ENCODE measurements around the gene NPEPPS.

Gene NPEPPS

DNA sequence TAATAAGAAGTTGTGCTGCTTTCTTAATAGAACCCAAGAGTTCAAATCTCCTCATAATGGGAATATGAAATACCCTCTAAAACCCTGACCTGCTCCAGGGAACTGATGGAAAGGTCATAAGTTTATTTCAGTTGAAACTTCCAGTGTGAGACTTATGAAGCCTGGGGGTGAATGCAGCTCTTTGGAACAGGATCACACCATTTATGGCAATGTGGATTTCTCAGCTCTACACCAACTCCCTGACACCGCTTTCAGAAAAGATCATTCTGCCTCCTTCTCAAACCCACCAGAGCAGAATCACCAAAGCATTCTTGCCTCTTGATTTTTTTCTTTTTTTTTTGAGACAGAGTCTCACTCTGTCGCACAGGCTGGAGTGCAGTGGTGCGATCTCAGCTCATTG is 102.1 kb downstream of the NPEPPS start:
- DNase-seq: no peak

DNA sequence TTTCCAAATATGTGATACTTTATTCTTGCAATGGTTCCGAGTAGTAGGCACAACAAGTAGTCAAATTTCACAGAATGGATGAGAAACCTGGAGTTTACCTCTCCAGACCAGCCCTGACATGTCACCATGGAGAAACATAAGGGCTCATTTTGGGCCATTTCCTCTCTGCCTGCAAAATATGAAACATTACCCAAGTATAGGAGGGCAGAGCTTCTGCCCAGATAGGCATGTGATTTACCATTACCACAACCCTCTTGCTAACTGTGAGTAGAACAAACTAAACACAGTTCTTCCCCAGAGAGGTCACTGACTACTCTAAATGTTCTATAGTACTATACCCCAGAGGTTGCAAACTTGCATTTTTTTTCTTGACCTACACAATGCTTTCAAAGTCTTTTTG is 103.1 kb downstream of the NPEPPS start:
- DNase-seq: no peak

DNA sequence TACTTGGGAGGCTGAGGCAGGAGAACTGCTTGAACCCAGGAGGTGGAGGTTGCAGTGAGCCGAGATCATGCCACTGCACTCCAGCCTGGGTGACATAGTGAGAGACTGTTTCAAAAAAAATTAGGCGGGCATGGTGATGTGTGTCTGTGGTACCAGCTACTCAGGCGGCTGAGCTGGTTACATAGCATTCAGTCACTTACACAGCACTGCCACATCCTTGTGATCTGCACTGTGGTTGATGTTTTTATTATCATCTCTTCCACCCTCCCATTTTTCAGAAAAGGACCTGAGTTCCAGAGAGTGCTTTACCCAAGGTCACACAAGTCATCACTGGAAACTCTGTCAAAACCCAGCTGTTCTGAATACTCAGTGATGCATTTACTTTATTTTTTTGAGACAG is 104.0 kb downstream of the NPEPPS start:
- DNase-seq: peak in 1 of 2 donors; percentile 13

DNA sequence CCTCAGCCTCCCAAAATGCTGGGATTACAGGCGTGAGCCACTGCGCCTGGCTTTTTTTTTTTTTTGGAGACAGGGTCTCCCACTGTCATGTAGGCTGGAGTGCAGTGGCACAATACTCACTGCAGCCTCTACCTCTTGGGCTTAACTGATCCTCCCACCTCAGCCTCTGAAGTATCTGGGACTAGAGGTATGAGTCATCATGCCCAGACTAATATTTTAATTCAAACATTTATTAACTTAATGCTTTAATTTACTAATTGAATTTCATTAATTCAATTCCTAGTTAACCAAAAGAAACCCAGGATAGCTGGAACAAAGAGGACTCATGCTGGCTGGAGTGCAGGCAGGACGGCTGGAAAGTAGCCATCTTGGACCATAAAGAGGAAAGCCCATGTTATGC is 104.8 kb downstream of the NPEPPS start:
- no peak for DNase-seq

DNA sequence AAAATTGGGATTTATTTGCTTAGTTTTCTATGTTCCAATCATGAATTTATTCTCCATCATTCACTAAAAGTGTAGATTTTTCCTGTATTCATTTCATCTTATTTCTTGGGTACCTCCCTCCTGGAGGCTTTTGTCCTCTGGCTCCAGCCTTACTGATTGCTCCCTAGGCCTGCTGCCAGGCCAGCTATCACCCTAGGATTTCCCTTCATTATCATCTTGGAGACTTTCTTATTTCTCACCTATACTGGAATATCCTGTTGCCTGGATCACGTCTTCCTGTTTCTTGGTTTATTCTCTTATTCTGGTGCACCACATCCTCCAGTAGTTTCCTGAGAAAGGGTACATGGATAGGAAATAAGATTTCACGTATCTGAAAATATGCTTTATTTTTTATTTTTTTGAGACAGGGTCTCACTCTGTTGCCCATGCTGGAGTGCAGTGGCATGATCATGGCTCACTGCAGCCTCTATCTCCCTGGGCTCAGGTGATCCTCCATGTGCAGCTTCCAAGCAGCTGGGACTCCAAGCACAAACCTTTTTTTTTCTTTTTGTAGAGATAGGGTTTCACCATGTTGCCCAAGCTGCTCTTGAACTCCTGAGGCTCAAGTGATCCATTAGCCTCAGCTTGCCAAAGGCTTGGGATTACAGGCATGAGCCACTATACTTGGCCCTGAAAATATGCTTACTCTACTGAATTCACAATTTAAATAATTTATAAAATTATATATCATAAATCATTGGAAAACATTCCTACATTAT is 105.5 kb downstream of the NPEPPS start:
- no peak for DNase-seq

DNA sequence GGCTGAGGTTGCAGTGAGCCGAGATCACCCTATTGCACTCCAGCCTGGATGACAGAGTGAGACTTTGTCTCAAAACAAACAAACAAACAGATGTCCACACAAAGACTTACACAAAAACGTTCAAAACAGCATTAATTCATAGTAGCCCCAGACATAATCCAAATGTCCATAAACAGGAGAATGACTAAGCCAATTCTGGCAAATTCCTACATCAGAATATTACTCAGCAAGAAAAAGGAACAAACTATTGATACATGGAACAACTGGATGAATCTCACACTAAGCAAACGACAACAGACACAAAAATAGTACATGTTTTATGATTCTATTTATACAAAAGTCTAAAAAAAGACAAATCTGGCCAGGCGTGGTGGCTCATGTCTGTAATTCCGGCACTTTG is 108.0 kb downstream of the NPEPPS start:
- DNase-seq: no peak

DNA sequence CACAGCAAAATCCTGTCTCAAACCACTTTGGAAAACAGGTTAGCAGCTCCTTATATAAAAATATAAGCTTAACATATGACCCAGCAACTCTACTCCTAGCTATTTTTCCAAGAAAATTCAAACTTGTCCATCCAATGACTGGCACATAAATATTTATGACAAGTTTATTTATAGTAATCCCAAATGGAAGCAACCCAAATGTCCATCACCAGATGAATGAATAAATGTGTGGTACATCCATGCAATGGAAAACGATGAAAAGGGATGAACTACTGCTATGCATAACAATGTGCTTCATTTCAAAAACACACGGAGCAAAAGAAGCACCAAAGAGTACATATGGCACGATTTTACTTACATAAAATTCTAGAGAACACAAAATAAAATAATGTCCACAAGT is 109.2 kb downstream of the NPEPPS start:
- DNase-seq: no peak

DNA sequence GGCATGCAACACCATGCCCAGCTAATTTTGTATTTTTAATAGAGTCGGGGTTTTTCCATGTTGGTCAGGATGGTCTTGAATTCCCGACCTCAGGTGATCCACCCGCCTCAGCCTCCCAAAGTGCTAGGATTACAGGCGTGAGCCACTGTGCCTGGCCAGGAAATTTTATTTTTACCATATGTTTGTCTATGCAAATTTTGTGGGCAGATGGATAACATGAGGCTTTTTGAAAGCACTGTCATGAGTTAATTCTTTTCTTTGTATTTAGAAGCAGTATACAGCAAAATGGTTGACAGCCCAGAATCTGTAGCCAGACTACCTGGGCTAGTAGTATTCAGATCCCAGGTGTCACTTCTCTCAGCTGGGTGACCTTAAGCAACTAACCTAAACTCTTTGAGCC is 110.3 kb downstream of the NPEPPS start:
- DNase-seq: no peak

DNA sequence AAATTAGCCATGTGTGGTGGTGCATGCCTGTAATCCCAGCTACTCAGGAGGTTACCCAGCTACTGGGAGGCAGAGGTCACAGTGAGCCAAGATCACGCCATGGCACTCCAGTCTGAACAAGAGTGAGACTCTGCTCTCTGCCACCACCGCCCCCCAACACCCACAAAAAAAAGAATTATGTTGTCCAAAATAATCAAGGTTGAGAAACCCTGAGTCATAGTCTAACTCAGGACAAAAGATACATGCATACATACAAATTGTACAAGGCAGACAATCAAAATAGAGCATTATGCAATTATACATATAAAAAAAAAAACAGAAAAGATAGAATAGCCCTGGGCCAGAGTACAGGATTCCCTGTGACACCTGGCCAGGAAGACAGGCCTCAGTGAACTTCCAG is 112.2 kb downstream of the NPEPPS start:
- DNase-seq: no peak

DNA sequence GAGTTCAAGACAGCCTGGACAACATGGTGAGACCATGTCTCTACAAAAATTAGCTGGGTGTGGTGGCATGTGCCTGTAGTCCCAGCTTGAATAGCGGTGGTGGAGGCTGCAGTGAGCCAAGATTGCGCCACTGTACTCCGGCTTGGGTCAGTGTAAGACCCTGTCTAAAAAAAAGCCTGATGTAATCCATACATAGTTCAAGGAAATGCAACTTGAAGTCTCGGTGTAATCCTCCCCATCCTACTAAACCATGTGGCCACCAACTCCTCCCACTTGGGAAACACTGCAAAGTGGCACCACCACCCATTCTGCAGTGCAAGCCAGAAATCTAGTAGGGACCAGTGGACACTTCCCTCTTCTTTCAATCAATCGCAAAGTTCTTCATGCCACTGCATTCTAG is 113.4 kb downstream of the NPEPPS start:
- no peak for DNase-seq

DNA sequence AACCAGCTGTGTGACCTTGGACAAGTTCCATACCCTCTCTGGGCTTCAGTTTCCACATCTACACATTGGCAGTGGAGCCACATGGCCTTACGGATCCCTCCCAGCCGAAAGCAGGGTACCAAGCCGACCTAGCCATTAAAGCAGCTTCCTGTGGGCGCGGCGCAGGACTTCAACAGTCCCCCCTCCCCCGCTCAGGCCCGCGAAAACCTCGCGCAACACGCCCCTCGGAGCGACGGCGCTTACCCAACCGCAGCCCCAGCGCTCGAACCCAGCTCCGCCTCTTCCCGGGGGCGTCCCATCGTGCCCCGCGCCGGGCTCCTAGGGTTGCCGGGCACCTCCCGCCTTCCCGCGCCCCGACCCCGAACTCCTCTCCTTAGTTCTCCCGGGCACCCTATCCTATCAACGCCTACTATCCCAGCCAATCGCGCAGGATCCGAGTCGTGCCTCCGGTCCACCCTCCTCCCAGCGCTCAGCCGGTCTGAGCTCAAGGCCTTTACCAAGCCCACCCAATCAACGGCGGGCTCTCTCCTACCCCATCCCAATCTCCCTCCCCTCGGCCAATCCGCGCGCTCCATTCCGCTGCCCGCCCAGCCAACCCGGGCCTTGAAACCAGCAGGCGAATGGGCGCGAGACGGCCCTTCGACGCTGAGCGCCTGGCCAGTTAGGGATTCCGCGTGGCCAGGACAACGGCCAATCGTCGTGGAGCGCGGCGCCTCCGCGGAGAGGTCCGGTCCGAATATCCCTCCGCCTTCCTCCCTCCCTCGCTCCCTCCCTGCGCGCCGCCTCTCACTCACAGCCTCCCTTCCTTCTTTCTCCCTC is 118.5 kb downstream of the NPEPPS start, which contains the start of gene KPNB1:
Gene KPNB1 (plus strand): TSS at position 767 of the 819 bp plus-strand sequence. CDS start 326 bp downstream, outside the sequence.
- peak; percentile 98 to 99 for DNase-seq

DNA sequence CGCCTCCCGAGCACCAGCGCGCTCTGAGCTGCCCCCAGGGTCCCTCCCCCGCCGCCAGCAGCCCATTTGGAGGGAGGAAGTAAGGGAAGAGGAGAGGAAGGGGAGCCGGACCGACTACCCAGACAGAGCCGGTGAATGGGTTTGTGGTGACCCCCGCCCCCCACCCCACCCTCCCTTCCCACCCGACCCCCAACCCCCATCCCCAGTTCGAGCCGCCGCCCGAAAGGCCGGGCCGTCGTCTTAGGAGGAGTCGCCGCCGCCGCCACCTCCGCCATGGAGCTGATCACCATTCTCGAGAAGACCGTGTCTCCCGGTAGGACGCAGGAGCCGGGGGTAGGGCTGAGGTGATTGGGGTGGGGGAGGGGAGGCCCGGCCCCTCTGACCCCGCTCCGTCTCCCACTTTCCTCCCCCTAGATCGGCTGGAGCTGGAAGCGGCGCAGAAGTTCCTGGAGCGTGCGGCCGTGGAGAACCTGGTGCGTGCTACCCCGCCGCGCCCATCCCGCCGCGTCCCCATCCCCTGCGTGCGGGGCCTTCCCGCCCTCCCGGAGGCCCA is 119.1 kb downstream of the NPEPPS start:
- DNase-seq: peak in 1 of 2 donors; percentile 50

DNA sequence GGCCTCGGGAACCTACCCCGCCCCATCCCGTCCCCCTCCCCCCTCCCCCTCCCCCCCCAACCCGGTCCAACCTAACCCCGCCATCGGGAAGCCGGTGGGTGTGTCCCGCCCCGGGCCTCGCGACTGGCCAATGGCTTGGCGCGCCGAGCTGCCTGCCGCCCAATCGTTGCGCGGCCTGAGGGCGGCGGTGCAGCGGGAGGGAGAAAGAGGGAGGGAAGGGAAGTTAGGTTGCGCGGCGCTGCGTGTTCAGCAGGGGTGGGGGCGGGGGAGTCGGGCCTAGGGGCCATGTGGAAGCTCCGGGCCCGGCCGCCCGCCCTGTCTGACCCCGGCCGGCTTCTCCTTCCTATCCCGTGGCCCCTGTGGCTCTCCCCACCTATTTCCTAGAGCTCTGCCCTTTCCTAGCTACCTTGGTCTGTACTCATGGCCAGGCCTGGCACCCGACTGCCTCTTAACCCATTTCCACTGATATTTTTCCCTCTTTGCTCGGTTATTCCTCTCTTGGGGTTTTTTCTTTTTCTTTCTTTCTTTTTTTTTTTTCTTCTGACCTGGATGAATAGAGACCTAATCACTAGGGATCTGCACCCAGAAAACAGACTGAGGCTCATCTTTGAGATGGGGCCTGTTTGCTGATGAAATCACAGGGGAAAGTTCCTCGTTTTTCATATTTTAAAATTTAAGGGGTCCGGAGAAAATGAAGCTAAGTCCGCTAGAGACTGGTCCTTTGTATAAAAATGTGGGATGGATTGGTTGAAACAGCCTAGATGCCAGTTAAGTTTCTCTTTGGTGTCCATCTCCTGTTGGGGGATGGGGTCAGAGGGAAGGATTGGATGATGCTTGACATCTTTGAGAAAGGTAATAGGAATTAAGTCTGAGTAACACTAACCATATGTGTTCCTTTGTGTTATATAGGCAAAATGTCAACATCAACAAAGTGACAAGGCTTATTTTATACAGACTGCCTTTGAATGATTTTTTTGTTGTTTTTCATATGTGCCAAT is 119.9 kb downstream of the NPEPPS start:
- DNase-seq: peak; percentile 94

DNA sequence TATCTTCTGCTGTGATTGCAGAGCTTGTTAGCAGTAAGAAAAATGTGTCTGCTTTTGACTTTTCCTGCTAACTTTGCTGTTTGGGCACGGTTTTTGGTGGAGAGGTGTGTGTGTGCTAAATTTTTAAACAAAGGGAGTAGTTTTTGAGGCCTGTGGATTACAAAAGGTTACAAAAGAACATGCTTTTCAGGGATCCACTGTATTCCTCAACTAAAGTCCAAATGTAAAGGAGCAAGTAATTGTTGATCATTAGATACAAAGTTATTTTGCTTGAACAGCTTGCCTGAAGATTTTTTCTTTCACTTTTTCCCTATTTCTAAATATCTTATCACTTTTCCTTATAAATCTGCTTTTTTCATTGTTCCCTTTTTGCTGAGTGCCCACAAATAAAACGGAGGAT is 120.8 kb downstream of the NPEPPS start:
- DNase-seq: no peak

DNA sequence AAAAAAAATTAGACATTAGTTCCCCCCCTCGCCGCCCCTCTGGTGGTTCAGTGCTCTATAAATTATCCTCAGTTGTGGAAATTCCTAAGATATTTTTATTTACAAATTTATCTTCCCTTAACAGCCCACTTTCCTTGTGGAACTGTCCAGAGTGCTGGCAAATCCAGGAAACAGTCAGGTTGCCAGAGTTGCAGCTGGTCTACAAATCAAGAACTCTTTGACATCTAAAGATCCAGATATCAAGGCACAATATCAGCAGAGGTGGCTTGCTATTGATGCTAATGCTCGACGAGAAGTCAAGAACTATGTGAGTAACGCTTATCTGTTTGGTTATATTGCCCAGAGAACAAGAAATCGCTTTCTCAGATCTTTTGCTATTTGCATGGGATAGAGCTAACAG is 121.7 kb downstream of the NPEPPS start:
- no peak for DNase-seq

DNA sequence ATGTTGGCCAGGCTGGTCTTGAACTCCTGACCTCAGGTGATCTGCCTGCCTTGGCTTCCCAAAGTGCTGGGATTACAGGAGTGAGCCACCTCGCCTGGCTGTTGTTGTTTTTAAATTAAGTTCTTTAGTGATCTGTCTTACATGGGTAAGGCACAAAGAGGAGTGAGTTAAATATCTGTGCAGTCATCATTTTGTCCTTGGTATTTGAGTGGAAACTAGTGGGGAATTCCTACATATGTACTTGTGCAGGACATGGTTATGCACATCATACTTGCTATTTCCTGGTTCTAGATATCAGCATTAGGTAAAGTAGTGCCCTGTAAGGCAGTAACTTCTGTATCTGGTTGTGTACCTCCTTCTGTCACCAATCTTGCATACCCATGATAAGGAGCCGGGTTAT is 122.5 kb downstream of the NPEPPS start:
- DNase-seq: no peak

DNA sequence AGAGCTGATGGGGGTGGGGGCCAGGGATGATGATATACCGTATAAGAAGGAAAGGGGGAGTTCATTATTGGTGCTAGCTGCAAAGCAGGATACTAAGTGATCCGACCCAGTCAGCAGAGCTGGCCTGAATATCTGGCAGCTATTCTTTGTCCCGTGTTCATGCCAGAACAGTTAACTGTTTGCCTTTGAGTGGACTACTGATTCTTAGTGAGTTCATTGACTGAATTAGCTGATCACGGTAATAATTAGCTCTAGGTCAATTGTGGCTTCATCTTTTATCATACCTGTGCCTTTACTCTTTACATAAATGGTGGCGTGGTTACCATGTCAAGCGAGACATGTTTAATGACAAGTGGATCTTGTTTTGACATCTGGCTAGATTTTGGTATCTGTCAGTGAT is 124.1 kb downstream of the NPEPPS start:
- no peak for DNase-seq

DNA sequence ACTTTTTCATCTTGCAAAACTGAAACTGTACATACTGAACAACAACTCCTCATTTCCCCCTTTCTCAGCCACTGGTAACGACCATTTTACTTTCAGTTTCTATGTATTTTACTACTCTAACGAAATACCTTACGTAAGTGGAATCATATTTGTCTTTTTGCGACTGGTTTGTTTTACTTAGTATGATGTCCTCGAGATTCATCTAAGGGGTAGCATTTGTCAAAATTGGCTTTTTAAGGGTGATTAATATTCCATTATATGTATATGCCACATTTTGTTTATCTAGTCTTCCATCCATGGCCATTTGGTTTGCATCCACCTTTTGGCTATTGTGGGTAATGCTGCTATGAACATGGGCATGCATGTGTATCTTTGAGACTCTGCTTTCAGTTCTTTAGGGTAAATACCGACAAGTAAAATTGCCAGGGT is 129.2 kb downstream of the NPEPPS start:
- peak in 1 of 2 donors; percentile 71 for DNase-seq

DNA sequence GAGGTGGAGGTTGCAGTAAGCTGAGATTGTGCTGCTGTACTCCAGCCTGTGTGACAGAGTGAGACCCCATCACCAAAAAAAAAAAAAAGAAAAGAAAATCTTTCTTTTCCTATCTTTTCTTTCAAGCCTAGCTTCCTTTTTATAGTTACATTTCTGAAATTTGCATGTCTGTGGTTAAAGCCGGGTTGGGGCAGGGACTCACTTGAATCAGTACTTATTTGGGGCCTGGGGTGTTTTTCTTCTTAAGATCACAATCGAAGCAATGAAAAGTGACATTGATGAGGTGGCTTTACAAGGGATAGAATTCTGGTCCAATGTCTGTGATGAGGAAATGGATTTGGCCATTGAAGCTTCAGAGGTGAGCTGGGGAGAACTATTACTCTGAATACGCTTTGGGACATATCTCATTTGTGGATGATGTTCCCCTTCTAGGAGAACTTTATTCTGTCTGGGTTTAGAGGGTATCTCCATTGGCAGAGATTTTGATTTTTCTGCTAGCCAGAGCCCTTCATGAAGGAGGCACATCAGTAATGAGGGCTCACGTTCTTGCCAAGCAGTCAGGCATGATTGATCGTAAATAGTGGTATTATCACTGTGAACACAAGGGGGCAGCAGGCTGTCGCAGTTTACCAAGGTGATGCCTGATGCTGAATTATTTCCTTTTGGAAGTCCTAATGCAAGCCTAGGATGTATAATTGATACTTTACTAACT is 133.2 kb downstream of the NPEPPS start:
- peak; percentile 68 to 80 for DNase-seq

DNA sequence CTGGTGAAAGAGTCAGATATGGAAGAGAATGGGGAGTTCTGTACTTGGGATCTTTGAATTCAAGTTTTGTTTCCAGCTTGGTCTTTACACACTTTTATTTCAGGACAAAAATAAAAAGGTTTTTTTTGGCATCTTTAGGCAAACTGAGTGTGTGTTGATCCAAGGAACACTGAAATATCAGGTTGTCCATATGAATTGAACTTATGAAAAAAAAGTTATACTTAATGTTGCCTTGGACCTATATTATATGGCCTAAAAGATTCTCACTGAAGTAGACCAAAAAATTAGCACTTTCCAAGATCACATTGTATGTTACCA is 133.7 kb downstream of the NPEPPS start:
- no peak for DNase-seq

DNA sequence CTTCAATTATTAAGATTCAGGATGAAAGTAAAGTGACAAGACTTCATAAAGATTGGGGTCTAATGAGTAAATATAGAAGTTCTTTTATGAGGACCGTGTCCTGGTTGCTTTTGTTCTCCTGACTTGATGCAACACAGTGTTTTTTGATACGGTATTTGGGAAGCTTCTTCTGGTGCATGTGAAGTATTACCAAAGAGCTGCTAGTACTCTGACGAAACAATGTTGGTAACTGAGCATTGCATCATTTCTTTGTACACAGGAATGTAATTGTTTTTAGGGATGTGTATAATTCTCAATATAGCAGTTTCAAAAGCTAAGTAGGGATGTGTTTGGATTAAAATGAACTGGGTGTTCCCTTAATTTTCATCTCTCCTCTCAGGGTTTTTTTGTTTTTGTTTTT is 134.7 kb downstream of the NPEPPS start:
- DNase-seq: no peak

DNA sequence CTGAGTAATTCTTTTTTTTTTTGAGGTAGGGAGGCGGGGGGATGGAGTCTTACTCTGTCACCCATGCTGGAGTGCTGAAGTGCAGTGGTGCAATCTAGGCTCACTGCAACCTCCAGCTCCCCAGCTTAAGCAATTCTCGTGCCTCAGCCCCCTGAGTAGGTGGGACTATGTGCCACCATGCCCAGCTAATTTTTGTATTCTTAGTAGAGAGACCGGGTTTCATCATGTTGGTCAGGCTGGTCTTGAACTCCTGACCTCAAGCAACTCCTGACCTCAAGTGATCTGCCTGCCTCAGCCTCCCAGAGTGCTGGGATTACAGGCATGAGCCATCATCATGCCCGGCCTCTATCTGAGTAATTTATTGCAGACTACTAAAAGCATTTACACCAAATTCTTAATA is 138.2 kb downstream of the NPEPPS start:
- DNase-seq: no peak
